Adrenal gland (tissue), 12 donors: ENCODE measurements around the gene GJA4. TPM values are rescaled to one million over a fixed set of nuclear protein-coding genes. Genes with fewer than 3 reads are reported as not detected.

Source experiments
- DNase-seq, 7 donors: peaks; one replicate each; pipeline ENCODE4 v3.0.0-alpha.2; 2019 to 2020
- H3K27ac ChIP-seq, 5 donors: fragments of 200-600 bp; sonication (generic) in 4 of 5; 1 replicate in 3 of 5; 2 replicates in 2 of 5; pipeline versions ENCODE4 v1.5.1 to v1.8.0; 2016 to 2020; ENCODE audit warnings: mild to moderate bottlenecking in 1 of 5
- H3K27me3 ChIP-seq: fragments of 200-600 bp; 2 replicates; pipeline ENCODE4 v1.8.0; 2021
- H3K36me3 ChIP-seq, 2 donors: fragments of 200-600 bp; replicated peaks in 1 of 2; 1 replicate in 1 of 2; 2 replicates in 1 of 2; pipeline versions ENCODE4 v1.5.1 to v1.8.0; 2018 to 2022
- H3K4me1 ChIP-seq, 2 donors: fragments of 200-600 bp; replicated peaks in 1 of 2; 1 replicate in 1 of 2; 2 replicates in 1 of 2; pipeline versions ENCODE4 v1.5.1 to v1.8.0; 2018 to 2021
- H3K4me3 ChIP-seq, 4 donors: fragments of 200-600 bp; sonication (generic) in 3 of 4; one replicate each; pipeline ENCODE4 v1.5.1; 2016 to 2018
- H3K9me3 ChIP-seq, 3 donors: fragments of 200-600 bp; sonication (generic) in 1 of 3; replicated peaks in 1 of 3; 1 replicate in 2 of 3; 2 replicates in 1 of 3; pipeline versions ENCODE4 v1.5.1 to v1.8.0; 2016 to 2021
- CTCF ChIP-seq, 6 experiments: fragments of 450-650 bp in 4 of 6; fragments of 200-600 bp in 2 of 6; sonication (generic) in 1 of 6; IDR thresholded peaks; 1 replicate in 5 of 6; 2 replicates in 1 of 6; pipeline versions ENCODE4 v1.5.1 to v1.8.0; 2016 to 2021; ENCODE audit warnings: antibody characterized with exemption in 6 of 6, mild to moderate bottlenecking in 2 of 6, moderate library complexity in 1 of 6
- POLR2A ChIP-seq, 2 donors: fragments of 450-650 bp; IDR thresholded peaks; one replicate each; pipeline ENCODE4 v1.6.1; 2017; ENCODE audit warnings: antibody characterized with exemption in 2 of 2, mild to moderate bottlenecking in 2 of 2, moderate library complexity in 1 of 2
- WGBS, 4 donors: extraction: QIAGEN DNeasy Blood & Tissue Kit in 2 of 4; methylation state at CpG; one replicate each; pipeline versions ENCODE4 v1.1.5 to v1.1.7; 2013 to 2017; 5-methylcytosine and 5-hydroxymethylcytosine counted together
- intact Hi-C, 2 donors: fragments of 100-400 bp; cut with DNase I; formaldehyde crosslinking; loops; one replicate each; pipeline versions ENCODE4 v1.14.1 to v1.15.0; 2022 to 2023
- polyA plus RNA-seq, 3 donors: library from polyadenylated mRNA; stranded (reverse); fragments of 200-250 nt in 2 of 3; fragments of 350-450 nt in 1 of 3; fragmentation: Illumina TruSeq in 1 of 3; extraction: RNeasy Lipid Tissue Mini Kit (QIAGEN cat#74804) in 1 of 3; gene quantifications; one replicate each; pipeline ENCODE4 v1.2.3, GENCODE V29; 2013 to 2014
- total RNA-seq, 9 donors: library from RNA; depleted of rRNA in 4 of 9; stranded (reverse); fragments of >200 nt in 4 of 9; fragments of 120-200 nt in 1 of 9; fragmentation: NEBNext Ultra II Directional in 1 of 9; extraction: Animal tissue kit (Norgen Biotek cat#: 25700) in 1 of 9; gene quantifications; one replicate each; pipeline versions ENCODE4 v1.1.0 to v1.2.4, GENCODE V29; 2013 to 2023
- donor health status: healthy with polysubstance abuse.
- donor health status: Bipolar disorder and iron deficiency.
- donor health status: DM: yes; HTN: yes; CAD: no.
- donor health status: DM: no; HTN: no; CAD: no.
- donor health status: DM: no; HTN: no; CAD: no.
- donor health status: DM: yes; HTN: yes; CAD: no.

The GJA4 gene
- total and polyA plus RNA-seq, 12 donors: 4.8 to 68.4 (median 19.7) TPM

- Histone ChIP-seq H3K4me1 (no peaks in the 10 kb centered on the region), H3K27ac (no peak overlapping the region), H3K9me3 (no peaks in the 10 kb centered on the region), H3K4me3 (no peak overlapping the region), H3K36me3 (no peaks in the 10 kb centered on the region), H3K27me3 (no peaks in the 10 kb centered on the region)
- 92 to 95% (median 93%) methylated on average over 21 to 33 of the region's 33 CpGs for WGBS, 4 donors
- no peak for DNase-seq
- intact Hi-C loops: no loop called here
- no peak for TF ChIP-seq POLR2A (IDR thresholded peaks at IDR 0.05)
- TF ChIP-seq CTCF (IDR thresholded peaks at IDR 0.05): no peak
Observed at GRCh38 chr1:34761176-34761761, 31.5 kb upstream of the GJA4 start.

GRCh38 chr1:34761776-34762307 is 31.0 kb upstream of the GJA4 start:
- no peaks in the 10 kb centered on the region for H3K36me3 ChIP-seq
- DNase-seq: no peak
- no peak for TF ChIP-seq POLR2A (IDR thresholded peaks at IDR 0.05)
- TF ChIP-seq CTCF (IDR thresholded peaks at IDR 0.05): no peak
- no peak overlapping the region for H3K27ac ChIP-seq
- WGBS, 4 donors: 87 to 90% (median 87%) methylated on average over 10 to 13 of the region's 13 CpGs
- H3K4me1 ChIP-seq: no peaks in the 10 kb centered on the region
- H3K4me3 ChIP-seq: no peak overlapping the region
- intact Hi-C loops: no loop called here
- H3K27me3 ChIP-seq: no peaks in the 10 kb centered on the region
- no peaks in the 10 kb centered on the region for H3K9me3 ChIP-seq

- TF ChIP-seq POLR2A (IDR thresholded peaks at IDR 0.05) (no peak), CTCF (IDR thresholded peaks at IDR 0.05) (no peak)
- Histone ChIP-seq H3K4me1 (no peaks in the 10 kb centered on the region), H3K27me3 (no peaks in the 10 kb centered on the region), H3K27ac (no peak overlapping the region), H3K9me3 (no peaks in the 10 kb centered on the region), H3K36me3 (no peaks in the 10 kb centered on the region), H3K4me3 (no peak overlapping the region)
- DNase-seq: no peak
- 60 to 72% (median 68%) methylated on average over 5 to 7 of the region's 7 CpGs for WGBS, 4 donors
- intact Hi-C loops: no loop called here
Observed at GRCh38 chr1:34762474-34763141, 30.2 kb upstream of the GJA4 start.

GRCh38 chr1:34763142-34763781 is 29.5 kb upstream of the GJA4 start:
- Histone ChIP-seq H3K27me3 (no peaks in the 10 kb centered on the region), H3K36me3 (no peaks in the 10 kb centered on the region), H3K4me3 (no peak overlapping the region), H3K4me1 (no peaks in the 10 kb centered on the region), H3K27ac (no peak overlapping the region), H3K9me3 (no peaks in the 10 kb centered on the region)
- DNase-seq: no peak
- WGBS, 4 donors: 49 to 52% (median 51%) methylated on average over 8 of the region's 8 CpGs
- intact Hi-C loops: no loop called here
- TF ChIP-seq CTCF (IDR thresholded peaks at IDR 0.05): no peak
- no peak for TF ChIP-seq POLR2A (IDR thresholded peaks at IDR 0.05)
